Cortex of kidney (tissue), 1 donor: ENCODE measurements around the gene BAD.

Experiments
- DNase-seq: peaks from one replicate; lab custom pipeline; 2025; lab: John Stamatoyannopoulos, UW

BAD gene

DNA sequence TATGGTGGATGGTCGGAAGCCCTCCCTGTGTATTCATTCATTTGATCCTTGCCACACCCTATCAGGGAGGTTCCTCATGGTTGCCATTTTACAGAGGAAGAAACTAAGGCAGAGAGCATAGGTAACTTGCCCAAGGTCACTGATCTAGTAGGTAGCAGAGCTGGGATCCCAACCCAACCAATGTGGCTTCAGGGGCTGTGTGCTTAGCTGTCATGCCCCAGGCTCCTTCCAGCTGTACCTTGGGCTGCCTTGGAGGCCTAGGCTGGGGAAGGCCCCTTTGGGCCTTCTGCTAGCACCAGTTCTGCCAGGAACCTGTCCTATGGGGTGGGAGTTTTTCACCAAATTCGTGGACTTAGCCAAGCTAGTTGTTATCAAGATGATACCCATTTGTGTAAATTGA lies 8.6 kb downstream of the BAD start:
- no peak for DNase-seq

DNA sequence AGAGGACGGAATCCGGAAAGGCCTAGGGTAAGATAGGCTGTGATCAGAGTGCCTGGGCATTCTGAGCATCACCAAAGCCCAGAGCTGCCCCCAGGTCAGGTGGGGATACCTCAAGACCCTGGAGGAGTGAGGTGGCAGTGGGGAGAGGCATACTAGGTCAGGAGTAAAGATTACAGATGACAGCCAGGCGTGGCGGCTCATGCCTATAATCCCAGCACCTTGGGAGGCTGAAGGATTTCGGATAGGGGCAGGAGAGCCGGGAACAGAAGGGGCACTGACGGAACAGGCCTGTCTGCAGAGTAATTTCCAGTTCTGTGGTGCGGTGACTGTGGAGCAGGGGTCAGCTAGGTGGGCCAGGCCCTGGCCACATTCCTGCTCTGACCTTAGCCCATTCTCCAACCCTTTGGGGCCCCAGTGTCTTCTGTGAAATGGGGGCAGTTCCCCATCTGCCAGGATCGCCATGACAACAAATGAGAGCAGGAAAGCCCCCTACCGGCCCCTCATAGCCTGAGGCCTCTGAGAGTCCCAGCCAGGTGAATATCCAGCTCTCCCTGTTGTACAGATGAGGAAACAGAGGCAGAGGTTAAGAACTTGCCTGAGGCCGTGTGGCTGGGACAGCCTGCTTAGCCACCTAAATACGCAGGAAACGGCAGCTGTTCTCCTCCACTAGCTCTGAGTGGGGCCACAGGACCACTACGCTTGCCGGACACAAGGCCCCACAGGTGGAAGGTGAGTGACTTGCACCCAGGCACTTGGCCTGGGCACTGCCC lies 9.2 kb downstream of the BAD start:
- no peak for DNase-seq

DNA sequence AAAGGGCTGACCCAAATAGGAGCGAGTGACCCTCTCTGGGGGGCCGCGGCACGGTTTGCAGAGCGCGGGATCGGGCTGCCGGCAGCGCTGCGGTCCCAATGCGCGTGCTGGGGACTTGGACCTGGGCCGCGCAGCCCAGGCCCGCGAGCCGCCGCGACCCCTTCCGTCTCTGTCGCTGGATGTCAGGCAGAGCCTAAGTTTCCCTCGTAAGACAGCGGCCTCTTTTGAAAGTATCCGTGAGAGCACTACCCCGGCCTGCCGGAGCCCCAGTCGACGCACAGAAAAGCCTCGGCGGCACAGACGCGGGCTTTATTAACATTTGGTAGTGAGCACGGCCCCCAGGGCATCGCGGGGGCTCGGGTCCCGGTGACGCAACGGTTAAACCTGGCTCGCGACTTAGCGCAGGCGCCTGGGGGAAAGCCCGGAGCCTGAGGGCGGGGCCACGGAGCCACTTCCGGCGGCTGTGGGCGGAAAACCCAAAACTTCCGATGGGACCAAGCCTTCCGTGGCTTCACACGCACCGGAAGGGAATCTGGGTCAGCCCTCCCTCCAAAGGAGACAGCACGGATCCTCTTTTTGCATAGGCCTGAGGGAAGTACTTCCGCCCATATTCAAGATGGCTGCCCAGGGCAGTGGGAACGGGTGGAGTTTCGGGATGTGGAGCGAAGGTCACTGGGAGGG lies 14.8 kb downstream of the BAD start:
- DNase-seq = no peak

DNA sequence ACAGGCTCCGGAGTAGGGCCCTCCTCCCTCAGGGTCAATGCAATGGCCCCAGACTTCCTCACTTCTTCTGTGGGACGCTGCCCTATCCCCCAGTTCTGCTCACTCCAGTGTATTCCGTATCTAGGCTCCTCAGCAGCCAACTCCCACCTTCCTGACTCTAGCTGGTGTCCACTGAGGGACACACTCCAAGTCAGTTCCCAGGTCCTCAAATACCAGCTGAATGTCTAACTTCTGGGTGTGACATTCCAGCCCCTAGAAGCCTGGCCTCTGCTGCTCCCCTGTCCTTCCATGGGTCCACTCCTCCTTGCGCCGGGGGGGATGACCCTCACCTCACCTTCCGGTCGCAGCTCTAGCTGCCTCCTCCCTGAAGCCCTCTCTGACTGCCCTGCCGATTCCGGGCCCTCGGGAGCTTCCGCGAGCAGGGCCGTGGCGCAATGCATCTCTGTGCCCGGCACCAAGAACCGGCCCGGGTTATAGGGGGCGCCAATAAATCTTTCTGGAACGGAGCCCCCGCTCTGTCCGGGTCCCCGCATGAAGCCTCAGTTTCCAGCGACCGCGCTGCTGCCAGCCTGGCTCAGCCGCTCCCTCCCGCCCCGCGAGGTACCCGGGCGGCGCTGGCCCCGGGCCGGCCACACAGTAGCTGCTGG lies 15.4 kb downstream of the BAD start:
- no peak for DNase-seq

DNA sequence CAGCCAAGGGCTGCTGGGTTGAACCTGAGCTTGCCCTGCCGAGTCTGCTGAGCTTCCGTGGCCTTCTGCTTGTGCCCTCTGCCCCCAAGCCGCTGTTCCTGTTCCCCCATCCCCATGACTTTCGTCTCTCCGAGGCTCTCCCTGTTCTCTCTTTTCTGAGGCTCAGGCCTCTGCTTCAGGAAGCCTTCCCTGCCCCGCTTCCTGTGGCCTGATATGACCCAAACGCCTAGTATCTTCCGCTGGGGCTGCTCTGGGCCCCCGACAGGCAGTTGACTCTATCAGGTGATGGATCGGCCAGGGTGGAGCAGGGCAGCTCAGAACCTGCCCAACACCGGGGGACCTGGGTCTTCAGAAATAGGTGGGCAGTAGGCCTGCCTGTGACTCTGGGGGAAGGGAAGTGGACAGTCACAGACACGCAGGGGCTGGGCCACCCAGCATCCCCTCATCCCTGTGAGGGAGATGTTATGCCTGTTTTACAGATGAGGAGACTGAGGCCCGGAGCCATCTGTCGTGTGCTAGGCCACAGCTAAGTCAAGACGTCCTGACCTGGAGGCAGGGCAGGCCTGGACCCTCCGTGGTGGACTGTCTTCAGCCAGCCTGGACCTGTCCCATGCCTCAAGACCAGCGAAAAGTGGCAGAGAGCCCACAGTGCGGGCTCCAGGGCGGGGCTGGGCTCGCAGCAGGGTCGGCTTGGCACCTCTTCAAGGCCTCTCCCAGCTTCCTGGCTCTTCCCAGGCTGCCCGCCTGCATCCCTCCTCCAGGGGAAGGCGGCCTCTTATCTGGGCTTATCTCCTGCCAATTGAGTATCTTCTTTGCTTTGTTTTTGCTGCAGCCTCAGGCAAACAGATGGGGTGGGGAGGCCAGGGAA lies 16.2 kb downstream of the BAD start:
- no peak for DNase-seq

DNA sequence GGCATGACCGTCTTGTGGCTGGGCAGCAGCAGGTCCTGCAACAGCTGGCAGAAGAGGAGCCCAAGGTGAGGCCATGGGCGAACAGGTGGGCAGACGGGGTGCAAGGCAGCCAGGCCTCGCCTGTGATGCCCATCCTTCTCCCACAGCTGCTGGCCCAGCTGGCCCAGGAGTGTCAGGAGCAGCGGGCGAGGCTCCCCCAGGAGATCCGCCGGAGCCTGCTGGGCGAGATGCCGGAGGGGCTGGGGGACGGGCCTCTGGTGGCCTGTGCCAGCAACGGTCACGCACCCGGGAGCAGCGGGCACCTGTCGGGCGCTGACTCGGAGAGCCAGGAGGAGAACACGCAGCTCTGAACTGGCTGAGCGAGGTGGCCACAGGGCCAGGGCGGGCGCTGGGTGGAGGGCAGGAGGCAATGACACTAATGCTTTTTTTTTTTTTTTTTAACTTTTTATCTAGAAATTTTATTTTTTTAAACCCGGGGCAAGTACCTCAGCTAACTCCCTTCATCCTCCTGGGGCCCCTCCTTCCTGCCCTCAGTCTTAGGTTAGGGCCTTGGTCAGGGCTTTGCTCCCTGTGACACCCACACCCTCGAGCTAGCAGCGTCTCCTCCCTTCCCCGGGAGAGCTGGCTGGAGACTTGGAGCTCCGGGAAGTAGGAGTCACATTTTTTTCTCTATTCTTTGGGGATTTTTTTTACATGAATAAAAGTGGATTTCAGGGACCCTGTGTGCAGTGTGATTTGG lies 17.1 kb downstream of the BAD start:
- DNase-seq = no peak

DNA sequence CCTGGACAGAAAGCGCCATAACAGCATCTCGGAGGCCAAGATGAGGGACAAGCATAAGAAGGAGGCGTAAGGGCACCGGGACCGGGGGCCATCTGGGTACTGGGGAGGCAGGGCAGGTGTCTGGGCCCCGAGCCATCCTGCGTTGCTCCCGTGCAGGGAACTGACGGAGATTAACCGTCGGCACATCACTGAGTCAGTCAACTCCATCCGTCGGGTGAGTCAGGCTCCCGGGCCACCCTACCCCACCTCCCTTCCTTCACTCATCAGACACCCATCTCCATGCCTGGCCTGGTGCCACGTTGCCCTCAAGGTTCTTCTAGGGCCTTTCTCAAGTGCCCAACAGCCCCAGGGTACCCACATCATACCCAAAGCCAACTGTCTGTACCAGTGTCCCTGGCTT lies 18.1 kb downstream of the BAD start:
- DNase-seq = no peak

DNA sequence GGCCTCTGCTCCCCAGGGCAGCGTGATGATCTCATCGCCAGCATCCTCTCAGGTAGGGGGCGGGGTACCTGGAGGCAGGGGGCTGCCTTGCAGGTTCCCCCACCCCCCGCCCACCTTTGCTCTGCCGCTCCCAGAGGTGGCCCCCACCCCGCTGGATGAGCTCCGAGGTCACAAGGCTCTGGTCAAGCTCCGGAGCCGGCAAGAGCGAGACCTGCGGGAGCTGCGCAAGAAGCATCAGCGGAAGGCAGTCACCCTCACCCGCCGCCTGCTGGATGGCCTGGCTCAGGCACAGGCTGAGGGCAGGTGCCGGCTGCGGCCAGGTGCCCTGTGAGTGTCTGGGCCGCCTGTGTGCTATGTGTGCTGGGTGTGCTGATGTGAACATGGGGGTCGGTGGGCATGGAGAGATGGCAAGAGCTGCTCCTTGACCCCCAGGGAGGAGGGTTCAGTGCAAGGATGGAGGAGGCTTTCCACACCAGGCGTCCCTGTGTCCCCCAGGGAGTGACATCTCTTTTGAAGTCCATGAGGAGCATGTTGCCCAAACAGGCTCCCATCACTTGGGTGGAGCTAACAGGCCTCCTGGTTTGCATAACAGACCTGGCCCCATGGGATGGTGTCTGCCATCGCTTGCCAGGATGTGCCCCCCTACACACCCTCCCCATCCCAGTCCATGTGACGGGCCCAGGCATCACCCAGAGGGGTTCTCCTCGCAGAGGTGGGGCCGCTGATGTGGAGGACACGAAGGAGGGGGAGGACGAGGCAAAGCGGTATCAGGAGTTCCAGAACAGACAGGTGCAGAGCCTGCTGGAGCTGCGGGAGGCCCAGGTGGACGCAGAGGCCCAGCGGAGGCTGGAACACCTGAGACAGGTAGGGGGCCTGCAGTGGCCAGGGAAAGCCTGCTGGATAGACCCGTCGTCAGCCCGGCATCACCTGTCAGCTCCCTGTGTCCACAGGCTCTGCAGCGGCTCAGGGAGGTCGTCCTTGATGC lies 19.0 kb downstream of the BAD start:
- no peak for DNase-seq

DNA sequence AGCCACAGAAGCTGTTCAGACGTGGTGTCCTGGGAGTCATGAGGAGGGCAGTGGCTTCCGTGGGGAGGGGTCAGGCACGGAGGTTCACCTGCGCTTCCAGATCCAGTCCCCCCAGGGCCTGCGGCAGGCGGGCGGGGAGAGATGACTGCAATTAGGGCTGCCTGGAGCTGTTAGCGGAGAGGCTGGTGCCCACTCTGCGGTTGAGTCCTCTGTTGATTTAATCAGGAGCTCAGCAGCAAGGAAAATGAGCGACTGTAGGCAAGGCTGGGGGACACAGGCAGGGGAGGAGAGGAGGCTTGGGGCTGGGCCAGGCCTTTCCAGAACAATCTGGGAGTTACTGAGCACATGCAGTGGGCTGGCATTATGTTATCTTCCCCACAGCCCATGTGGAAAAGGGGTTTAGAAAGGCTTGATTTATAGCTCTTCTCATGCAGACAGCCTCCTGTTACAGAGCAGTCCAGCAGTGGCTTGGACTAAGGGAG lies 20.1 kb downstream of the BAD start:
- DNase-seq = no peak

DNA sequence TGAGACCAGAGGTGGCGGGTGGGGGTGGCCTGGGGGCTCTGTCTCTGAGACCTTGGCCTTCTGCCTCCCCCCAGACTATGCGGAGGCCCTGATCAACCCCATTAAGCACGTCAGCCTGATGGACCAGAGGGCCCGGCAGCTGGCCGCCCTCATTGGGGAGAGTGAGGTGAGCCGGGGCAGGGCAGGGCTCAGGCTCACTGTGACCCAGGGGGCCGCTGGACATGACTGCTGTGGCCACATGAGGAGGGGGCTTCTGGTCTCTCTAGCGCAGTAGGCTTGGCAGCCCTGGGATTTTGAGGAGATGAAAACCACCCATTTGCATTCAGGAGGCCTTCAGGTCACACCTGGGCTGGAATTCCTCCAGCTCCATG lies 20.5 kb downstream of the BAD start:
- DNase-seq = no peak

DNA sequence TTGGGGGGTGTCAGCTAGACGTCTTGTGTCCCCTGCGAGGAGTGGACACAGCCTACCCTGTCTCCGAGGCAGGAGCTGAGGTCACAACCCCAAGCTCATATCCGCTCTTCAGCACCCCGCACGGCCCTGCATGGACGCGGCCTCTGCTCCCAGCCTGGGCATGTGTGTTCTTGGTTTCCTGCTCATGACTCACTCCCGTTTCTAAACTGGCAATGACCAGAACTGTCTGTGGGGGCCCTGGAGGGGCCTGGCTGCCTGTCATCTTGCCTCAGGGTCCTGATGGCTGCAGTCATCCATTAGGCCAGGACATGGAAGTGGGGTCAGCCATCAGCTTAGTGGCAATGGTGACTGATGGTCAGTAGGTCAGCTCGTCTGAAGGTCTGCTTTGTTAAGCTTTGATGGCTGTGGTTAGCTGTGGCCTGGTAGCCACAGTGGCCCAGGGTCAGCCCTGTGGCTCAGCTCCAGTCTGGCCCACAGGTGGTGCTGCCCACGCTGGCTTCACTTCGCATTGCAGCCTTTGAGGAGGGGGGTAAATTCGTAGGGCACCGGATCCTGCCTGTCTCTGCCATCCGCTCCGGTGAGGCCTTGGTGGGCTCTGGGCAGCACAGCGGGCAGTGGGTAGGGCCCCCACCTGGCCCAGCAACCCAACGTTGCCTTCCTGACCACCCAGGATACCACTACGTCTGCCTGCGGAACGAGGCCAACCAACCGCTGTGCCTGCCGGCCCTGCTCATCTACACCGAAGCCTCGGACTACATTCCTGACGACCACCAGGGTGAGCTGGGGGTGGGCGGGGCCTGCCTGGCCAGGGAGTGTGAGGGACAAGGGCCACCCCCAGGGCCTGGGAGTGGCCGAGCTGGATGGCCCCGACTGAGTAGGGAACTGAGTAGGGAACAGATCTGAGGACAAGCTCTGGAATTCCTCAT lies 21.2 kb downstream of the BAD start:
- no peak for DNase-seq

DNA sequence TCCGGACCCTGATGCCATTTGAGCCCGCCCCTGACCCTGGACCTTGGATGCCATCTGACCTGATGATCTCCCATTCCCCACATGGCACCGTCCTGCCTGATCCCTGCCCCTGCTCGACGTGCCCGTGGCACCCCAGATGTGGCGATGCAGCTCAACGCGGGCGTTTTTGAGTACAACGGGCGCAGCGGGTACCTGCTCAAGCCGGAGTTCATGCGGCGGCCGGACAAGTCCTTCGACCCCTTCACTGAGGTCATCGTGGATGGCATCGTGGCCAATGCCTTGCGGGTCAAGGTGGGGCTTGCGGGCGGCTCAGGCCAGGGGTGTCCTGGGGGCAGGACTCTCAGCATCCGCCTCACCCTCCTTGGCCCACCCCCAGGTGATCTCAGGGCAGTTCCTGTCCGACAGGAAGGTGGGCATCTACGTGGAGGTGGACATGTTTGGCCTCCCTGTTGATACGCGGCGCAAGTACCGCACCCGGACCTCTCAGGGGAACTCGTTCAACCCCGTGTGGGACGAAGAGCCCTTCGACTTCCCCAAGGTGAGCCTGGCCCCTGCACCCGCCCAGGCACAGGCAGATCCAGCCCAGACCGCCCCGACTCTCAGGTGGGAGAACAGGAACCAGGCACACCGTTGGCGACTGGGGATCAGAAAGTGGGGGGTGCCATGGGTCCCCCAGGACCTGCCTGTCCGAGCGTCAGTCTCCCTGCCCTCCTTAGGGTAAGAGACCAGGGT lies 22.0 kb downstream of the BAD start:
- no peak for DNase-seq

DNA sequence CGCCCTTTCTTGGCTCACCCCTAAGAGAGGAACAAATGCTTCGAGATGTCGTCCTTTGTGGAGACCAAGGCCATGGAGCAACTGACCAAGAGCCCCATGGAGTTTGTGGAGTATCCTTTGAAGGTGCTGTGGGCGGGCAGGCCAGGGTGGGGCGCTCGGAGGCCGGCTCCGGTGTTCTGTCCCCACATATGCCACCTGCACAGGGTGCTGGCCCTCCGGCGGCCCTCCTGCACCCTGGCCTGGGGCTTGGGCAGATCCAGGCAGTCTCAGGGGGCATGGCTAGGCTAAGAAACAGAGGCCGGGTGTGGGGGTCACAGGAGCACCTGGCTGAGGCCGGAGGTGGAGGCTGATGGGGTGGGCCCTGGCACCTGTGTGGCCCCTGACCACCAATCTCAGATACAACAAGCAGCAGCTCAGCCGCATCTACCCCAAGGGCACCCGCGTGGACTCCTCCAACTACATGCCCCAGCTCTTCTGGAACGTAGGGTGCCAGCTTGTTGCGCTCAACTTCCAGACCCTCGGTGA lies 22.8 kb downstream of the BAD start:
- DNase-seq = no peak

DNA sequence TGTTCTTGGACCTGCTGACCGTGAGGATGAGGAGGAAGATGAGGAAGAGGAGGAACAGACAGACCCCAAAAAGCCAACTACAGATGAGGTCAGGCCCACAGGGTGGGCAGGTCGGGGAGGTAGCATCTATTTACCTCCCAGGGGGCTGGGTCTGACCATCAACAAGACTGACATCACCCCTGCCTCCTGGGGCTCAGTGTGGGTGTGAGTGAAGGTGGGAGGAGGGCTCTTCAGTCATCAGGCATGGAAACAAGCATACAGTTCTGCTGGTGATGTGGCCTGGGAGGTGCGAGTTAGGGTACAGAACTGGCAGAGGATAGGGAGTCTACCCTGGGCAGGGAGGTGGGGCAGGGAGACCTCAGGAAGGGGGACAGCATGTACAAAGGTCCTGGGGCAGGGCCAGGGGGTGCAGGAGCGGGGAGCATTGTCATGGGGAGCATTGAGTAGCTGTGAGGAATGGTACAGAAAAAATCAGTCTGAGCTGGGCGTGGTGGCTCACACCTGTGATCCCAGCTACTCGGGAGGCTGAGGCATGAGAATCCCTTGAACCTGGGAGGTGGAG lies 24.2 kb downstream of the BAD start:
- no peak for DNase-seq

DNA sequence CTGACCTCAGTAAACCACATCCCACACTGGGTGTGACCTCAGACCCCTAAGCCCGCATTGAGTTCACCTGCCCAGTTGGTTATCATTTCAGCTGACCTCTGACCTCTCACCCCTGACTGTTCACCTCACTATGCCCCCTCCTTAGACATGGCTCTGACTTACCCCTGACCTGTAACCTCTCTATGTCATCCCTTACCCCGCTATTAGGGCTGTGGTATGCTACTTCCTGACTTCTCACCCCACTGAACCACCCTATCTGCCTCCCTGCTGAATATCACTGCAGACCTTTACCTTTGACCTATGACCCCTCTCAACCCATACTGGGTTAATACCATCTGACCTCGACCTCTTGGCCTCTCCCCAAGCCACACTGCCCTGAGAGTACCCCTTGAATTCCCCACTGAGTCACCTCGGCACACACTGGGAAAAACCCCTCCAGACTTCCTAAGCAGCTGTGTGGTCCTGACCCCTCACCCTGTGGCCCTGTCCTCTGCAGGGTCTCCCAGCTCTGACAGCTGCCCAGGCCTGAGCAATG lies 24.9 kb downstream of the BAD start:
- DNase-seq = no peak

DNA sequence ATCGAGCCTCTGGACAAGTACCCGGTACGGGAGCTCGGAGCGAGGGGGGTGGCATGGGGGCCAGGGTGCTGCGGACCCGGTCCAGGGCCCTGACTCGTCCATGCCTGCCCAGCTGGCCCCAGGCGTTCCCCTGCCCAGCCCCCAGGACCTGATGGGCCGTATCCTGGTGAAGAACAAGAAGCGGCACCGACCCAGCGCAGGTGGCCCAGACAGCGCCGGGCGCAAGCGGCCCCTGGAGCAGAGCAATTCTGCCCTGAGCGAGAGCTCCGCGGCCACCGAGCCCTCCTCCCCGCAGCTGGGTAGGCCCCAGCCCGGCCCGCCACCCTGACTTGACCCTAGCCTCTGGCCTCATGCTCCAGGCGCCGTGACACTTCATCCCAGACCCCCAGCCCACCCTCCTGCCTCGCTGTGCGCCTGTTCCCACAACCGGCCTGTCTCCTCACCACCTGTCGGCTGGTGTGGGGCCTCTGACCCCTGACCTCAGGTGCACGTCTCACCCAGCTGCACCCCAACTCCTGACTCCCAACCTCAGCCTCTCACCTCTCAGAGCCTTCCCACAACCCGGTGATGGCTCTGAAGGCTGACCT lies 25.4 kb downstream of the BAD start:
- no peak for DNase-seq

DNA sequence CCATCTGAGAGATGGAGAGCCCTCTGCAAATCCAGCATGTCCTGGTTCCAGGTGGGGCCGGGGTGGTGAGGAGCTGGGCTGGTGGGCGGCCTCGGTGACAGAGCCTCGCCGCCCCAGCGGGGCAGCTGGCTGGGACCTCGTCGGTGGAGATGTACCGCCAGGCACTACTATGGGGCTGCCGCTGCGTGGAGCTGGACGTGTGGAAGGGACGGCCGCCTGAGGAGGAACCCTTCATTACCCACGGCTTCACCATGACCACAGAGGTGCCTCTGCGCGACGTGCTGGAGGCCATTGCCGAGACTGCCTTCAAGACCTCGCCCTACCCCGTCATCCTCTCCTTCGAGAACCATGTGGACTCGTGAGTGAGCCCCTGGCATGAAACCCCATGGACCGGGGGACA lies 26.1 kb downstream of the BAD start:
- DNase-seq = no peak
